Measurements from ENCODE around the gene PGPEP1.

GRCh38 chr19:18406749-18407148 lies 66.4 kb downstream of the PGPEP1 start:
- TF ChIP-seq POLR2A (IDR thresholded peaks at IDR 0.05) (no peak), CTCF (IDR thresholded peaks at IDR 0.05) (no peak)
